Measurements from ENCODE around the gene BARHL2.

The BARHL2 gene

DNA sequence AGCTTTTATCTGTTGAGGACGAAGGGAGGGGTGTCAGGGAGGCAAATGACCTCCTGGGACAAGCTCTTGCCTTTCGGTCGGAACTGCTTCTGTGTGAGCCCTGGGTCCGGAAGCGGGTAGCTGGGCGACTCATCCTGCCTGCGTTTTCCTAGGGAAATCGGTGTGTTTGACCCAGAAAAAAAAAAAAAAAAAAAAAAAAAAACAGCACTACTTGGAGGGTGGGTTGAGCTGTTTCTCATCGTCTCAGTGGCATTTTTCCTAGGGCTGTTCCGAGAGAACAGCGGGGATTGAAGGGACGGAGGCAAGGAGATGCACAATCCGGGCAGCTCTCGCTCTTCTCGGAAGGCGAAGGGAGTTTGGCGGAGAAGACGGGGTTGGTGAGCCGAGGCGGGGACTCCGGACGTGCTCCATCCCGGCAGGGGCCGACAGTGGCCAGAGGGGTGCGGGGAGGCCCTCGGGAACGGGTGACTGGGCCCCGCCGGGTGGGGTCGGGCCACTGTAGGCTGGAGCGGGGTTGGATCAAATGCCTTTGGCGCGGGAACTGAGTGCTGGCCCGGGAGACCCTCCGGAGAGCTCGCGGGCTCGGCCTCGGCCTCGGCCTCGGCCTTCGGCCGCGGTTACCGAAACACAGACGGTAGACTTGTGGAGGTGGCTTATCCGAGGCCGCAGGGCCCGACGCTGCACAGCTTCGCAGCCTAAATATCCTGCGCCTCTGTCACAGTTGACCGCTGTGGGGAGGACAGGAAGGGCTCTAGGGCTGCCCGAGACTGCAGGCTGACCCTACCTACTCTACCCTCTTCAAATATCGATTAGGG, 2.4 kb upstream of the BARHL2 start:
- no peak for TF ChIP-seq ZFX (IDR thresholded peaks at IDR 0.05; ENCODE audit: borderline replicate concordance)
- H3K27ac ChIP-seq, result no peak overlapping the region

DNA sequence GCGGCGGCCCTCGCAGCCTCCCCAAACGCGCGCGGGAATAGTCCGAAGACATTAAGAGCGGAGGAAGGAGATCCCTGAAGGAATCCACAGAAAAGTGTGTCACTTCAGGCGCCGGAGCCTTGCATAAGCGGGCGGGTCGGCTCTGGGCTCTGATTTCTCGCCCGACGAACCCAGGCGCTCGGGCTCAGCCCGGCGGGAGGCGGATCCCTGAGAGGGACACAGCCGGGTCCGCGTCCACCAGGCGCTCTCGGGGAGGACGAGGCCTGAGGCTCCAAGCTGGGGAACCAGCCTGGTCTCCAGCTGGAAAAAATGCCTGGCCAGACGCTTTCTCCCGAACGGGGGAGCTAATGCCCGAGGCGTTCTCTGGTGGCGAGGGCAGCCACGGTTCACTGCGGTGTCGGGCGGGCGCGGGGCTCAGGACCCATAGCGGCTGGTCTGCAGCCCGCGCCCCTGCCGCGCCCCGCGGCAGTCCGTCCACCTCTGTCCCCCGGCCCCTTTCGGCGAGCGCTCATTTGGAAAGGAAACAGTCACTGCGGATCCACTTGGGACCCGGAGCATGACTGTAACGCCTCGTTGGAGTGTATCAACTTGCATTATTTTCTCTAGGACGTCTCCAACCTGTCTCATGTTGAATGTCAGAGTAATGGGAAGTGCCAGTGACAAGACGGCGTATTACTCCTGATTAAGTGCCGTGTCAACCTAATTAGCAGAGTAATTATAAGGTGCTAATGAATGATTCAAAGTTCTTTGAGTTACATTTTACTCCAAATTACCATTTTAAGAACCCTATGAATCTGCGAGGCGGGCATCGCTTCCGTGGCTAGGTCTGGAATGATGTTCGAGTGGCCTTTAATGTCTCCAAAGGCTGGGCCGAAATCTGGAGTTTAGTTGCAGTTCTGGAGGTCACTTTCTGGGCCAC, 1.6 kb upstream of the BARHL2 start:
- no peak overlapping the region for H3K27ac ChIP-seq
- TF ChIP-seq ZFX (IDR thresholded peaks at IDR 0.05; ENCODE audit: borderline replicate concordance), result no peak

GRCh38 chr1:90717665-90718410, 736 bp upstream of the BARHL2 start:
- no peak overlapping the region for H3K27ac ChIP-seq
- TF ChIP-seq ZFX (IDR thresholded peaks at IDR 0.05; ENCODE audit: borderline replicate concordance), result no peak
- TF ChIP-seq, protein P1, sequence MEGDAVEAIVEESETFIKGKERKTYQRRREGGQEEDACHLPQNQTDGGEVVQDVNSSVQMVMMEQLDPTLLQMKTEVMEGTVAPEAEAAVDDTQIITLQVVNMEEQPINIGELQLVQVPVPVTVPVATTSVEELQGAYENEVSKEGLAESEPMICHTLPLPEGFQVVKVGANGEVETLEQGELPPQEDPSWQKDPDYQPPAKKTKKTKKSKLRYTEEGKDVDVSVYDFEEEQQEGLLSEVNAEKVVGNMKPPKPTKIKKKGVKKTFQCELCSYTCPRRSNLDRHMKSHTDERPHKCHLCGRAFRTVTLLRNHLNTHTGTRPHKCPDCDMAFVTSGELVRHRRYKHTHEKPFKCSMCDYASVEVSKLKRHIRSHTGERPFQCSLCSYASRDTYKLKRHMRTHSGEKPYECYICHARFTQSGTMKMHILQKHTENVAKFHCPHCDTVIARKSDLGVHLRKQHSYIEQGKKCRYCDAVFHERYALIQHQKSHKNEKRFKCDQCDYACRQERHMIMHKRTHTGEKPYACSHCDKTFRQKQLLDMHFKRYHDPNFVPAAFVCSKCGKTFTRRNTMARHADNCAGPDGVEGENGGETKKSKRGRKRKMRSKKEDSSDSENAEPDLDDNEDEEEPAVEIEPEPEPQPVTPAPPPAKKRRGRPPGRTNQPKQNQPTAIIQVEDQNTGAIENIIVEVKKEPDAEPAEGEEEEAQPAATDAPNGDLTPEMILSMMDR (IDR thresholded peaks at IDR 0.05), result no peak

DNA sequence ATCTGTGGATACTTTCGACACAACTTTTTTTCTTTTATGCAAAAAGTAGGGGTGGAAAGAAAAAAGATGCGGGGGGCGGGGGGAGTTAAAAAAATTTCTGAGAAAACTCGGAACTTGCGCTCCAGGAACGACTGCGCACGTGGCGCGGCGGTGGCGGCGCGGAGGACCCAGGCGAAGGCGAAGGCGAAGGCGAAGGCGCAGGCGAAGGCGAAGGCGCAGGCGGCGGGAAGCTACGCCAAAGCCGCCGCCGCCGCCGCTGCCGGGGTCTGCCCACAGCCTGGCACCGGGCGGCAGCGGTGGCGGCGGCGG, 208 bp upstream of the BARHL2 start:
- TF ChIP-seq ZFX (IDR thresholded peaks at IDR 0.05; ENCODE audit: borderline replicate concordance), result no peak
- TF ChIP-seq, protein P1 (IDR thresholded peaks at IDR 0.05), result no peak
- no peak overlapping the region for H3K27ac ChIP-seq

DNA sequence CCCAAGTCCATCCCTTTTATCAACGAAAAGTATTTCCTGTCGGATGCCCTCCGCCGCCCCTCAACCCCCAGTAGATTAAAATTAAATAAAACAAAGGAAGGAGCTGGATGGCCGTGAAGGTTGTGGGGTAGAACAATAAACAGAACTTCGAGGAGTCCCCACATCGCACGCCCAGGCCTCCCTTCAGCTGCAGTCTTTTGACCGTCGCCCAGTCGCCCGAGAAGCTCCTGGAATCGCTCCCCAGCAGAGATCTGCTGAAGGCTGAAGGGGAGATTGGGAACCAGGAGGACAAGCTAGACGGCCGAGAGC, 905 bp downstream of the BARHL2 start:
- H3K27ac ChIP-seq, result no peak overlapping the region
- TF ChIP-seq, protein P1 (IDR thresholded peaks at IDR 0.05), result no peak
- no peak for TF ChIP-seq ZFX (IDR thresholded peaks at IDR 0.05; ENCODE audit: borderline replicate concordance)

DNA sequence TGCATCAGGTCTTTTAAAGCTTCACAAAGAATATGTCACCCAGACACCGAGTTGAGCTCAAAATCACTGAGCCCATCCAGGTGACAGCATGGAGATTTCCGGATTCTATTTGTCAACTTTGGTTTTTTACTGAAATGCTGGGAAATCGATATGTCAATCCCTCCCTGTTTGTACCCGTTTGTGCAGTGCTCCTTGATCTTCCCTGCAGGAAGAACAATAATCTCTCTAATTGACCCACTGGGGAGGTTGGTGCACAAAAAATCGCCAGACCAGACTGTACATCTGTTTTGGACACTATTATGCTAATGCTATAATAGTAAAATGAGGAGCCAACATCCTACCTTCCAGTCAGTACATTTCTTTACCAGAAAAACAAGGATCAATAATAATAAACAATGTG, 1.8 kb downstream of the BARHL2 start:
- H3K27ac ChIP-seq, result no peak overlapping the region
- TF ChIP-seq ZFX (IDR thresholded peaks at IDR 0.05; ENCODE audit: borderline replicate concordance), result no peak
- TF ChIP-seq, protein P1 (IDR thresholded peaks at IDR 0.05), result no peak

DNA sequence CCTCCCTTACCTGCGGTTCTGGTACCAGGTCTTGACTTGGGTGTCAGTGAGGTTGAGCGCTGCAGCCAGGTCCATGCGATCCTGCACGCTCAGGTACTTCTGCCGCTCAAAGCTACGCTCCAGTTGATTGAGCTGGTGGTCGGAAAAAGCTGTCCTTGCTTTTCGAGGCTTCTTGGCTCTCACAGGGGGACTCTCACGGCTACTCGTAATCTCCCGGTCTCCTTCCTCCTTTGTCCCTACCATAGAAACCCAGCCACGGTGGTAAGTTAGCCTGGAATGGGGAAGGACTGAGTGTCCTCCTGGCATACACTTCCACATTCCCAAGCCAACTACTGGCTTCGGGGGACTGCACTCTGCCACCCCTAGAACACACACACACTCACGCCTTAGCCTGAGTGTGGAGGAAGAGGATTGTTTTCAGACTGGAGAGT, 2.6 kb downstream of the BARHL2 start:
- H3K27ac ChIP-seq, result no peak overlapping the region
- TF ChIP-seq, protein P1 (IDR thresholded peaks at IDR 0.05), result no peak
- TF ChIP-seq ZFX (IDR thresholded peaks at IDR 0.05; ENCODE audit: borderline replicate concordance), result no peak

All from 22Rv1 (cell line).